Body of pancreas (tissue), 4 donors: ENCODE results near the gene SLX9.

Experiments used
- POLR2A ChIP-seq, 3 donors: fragments of 450-650 bp; IDR thresholded peaks; one replicate each; pipeline ENCODE4 v1.6.1; 2016; ENCODE audit warnings: antibody characterized with exemption in 3 of 3, mild to moderate bottlenecking in 2 of 3
- TF ChIP-seq, protein P1 (sequence below), 7 experiments: fragments of 450-650 bp in 4 of 7; fragments of 200-600 bp in 3 of 7; sonication (generic) in 3 of 7; IDR thresholded peaks; one replicate each; pipeline ENCODE4 v1.5.1; 2016 to 2019; ENCODE audit warnings: antibody characterized with exemption in 7 of 7

GRCh38 chr21:44946254-44947041 lies 6.6 kb downstream of the SLX9 start:
- TF ChIP-seq, protein P1, sequence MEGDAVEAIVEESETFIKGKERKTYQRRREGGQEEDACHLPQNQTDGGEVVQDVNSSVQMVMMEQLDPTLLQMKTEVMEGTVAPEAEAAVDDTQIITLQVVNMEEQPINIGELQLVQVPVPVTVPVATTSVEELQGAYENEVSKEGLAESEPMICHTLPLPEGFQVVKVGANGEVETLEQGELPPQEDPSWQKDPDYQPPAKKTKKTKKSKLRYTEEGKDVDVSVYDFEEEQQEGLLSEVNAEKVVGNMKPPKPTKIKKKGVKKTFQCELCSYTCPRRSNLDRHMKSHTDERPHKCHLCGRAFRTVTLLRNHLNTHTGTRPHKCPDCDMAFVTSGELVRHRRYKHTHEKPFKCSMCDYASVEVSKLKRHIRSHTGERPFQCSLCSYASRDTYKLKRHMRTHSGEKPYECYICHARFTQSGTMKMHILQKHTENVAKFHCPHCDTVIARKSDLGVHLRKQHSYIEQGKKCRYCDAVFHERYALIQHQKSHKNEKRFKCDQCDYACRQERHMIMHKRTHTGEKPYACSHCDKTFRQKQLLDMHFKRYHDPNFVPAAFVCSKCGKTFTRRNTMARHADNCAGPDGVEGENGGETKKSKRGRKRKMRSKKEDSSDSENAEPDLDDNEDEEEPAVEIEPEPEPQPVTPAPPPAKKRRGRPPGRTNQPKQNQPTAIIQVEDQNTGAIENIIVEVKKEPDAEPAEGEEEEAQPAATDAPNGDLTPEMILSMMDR (IDR thresholded peaks at IDR 0.05), result no peak
- no peak for TF ChIP-seq POLR2A (IDR thresholded peaks at IDR 0.05)
